Dendritic cell treated with granulocyte-macrophage colony-stimulating factor and Interleukin-4, amounts not matched to agents 40 ng/mL and 50 ng/mL, for 4 days (primary cell): ENCODE measurements around the gene DAB1.

ENCODE experiments used
- H3K27ac Mint-ChIP-seq: one replicate; pipeline ENCODE4 v1.8.0; 2022; ENCODE audit warnings: mild to moderate bottlenecking, mixed read lengths
- H3K27me3 Mint-ChIP-seq: one replicate; pipeline ENCODE4 v1.8.0; 2022; ENCODE audit warnings: mild to moderate bottlenecking, mixed read lengths
- H3K36me3 Mint-ChIP-seq: one replicate; pipeline ENCODE4 v1.8.0; 2022; ENCODE audit warnings: low read depth, mixed read lengths
- H3K4me1 Mint-ChIP-seq: one replicate; pipeline ENCODE4 v1.8.0; 2022; ENCODE audit warnings: low read depth, mixed read lengths
- H3K4me3 Mint-ChIP-seq: one replicate; pipeline ENCODE4 v1.8.0; 2022; ENCODE audit warnings: mild to moderate bottlenecking, moderate library complexity, mixed read lengths
- H3K9me3 Mint-ChIP-seq: one replicate; pipeline ENCODE4 v1.8.0; 2022; ENCODE audit warnings: mixed read lengths
- intact Hi-C: fragments of 100-400 bp; cut with micrococcal nuclease; formaldehyde crosslinking; loops from one replicate; pipeline ENCODE4 v1.15.0; 2022

DAB1 gene

DNA sequence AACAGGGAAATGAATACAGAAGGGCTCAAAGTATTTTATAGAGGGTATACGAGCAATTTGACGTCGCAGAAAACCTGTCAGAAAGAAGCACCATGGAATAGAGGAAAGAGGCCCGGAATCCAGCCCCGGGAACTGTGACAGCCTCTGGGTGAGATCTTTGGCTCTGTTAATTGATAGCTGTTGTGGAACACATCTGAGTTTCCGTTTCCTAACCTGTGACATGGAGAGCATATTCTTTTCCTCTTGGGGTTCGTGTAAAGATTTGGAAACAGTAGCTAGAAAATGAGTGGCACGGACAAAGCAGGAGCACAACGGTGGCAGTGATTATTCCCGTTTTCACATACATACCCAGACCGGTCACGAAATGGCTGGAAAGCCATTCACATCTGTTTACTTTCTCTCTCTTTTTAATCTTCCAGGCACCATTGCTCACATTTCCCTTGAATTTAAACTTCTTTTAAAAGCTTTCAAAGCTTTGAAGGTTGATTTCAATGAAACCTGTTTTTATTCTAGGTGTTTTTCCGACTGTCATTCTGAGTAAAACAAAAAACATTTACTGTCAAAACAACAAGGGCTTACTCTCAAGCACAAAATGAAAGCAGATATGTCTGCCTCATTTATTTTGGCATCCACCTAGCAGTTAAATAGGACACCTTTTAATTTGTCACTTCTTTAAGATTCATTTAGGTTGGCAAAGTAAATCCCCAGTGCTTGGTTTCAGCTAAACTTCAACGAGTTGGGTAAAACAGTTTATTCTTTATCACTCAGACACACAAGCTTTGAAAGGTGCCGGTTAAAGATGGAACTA lies 431.3 kb downstream of the DAB1 start:
- H3K27me3 Mint-ChIP-seq, result no peaks in the 10 kb centered on the region
- no peaks in the 10 kb centered on the region for H3K36me3 Mint-ChIP-seq
- no peak overlapping the region for H3K27ac Mint-ChIP-seq
- no peaks in the 10 kb centered on the region for H3K9me3 Mint-ChIP-seq
- no peak overlapping the region for H3K4me3 Mint-ChIP-seq
- no peaks in the 10 kb centered on the region for H3K4me1 Mint-ChIP-seq
- intact Hi-C loops, result no loop called here

DNA sequence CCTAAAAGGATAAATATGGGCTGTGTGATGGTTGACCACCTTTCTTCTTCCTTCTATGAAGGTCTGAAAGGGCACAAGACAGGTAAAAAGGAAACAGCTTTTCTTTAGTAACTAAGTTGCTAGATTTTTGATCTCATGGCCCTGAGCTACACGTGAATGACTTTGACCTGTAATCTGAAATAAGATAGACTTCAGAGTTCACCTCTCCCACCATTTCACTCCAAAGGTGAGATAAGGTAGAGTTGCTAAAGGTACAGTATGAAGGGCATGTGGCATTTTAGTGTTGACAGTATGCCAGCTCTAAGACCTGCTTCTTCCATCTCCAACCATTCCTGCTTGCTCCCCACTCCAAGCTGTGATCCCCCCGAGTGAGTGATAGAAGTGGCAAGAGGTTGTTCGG lies 432.3 kb downstream of the DAB1 start:
- Mint-ChIP-seq H3K27me3 (no peaks in the 10 kb centered on the region), H3K4me3 (no peak overlapping the region), H3K36me3 (no peaks in the 10 kb centered on the region), H3K4me1 (no peaks in the 10 kb centered on the region), H3K27ac (no peak overlapping the region), H3K9me3 (no peaks in the 10 kb centered on the region)
- intact Hi-C loops, result no loop called here

- no peak overlapping the region for H3K4me3 Mint-ChIP-seq
- H3K27me3 Mint-ChIP-seq, result no peaks in the 10 kb centered on the region
- no peak overlapping the region for H3K27ac Mint-ChIP-seq
- intact Hi-C loops, result no loop called here
- H3K9me3 Mint-ChIP-seq, result no peaks in the 10 kb centered on the region
- H3K4me1 Mint-ChIP-seq, result no peaks in the 10 kb centered on the region
- no peaks in the 10 kb centered on the region for H3K36me3 Mint-ChIP-seq
These were observed 437.5 kb downstream of the DAB1 start for GRCh38 chr1:56986397-56986796.

DNA sequence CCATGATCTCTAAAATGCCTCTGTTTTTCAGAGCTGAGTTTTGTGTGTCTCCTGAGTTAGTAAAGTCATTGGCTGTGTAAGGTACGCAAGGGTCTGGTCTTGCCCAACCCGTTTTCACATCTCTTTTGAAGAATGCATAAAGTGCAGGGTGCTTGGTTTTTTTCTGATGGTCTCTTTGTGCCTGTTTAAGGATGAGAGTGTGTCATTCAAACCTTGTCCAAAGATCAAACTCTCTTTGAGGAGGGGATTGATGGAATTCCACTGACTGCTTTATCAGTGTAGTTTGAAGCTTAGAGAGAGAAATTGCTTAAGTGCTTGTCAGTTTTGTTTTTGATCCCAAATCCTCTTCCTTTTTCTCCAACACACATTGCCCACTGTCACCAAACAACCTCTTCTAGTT lies 438.0 kb downstream of the DAB1 start:
- H3K27me3 Mint-ChIP-seq, result no peaks in the 10 kb centered on the region
- intact Hi-C loops, result no loop called here
- H3K4me1 Mint-ChIP-seq, result no peaks in the 10 kb centered on the region
- no peaks in the 10 kb centered on the region for H3K9me3 Mint-ChIP-seq
- no peak overlapping the region for H3K27ac Mint-ChIP-seq
- H3K4me3 Mint-ChIP-seq, result no peak overlapping the region
- H3K36me3 Mint-ChIP-seq, result no peaks in the 10 kb centered on the region

DNA sequence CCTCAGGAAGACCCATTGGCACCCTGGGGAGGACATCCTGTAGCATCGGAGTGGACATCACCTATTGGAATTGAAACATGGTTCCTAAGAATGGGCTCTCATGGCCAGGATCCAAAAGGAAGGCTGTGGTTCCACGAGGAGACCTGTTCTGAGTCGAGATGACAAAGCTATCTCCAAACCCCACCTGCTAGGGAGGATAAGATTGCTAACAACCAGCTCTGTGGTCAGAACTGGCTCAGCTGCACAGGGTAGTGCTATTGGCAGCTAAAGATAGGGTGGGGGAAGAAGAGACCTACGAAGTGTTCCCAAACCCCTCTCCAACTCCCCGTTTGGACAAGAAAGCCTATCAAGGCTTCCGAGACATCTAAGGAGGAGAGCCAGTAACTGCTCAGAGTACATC lies 440.4 kb downstream of the DAB1 start:
- Mint-ChIP-seq H3K27ac (no peak overlapping the region), H3K9me3 (no peaks in the 10 kb centered on the region)

GRCh38 chr1:56979986-56980755 lies 443.7 kb downstream of the DAB1 start:
- Mint-ChIP-seq H3K27me3 (no peaks in the 10 kb centered on the region), H3K9me3 (no peaks in the 10 kb centered on the region), H3K27ac (no peak overlapping the region), H3K4me3 (no peak overlapping the region), H3K4me1 (no peaks in the 10 kb centered on the region), H3K36me3 (no peaks in the 10 kb centered on the region)
- intact Hi-C loops, result no loop called here

More for the DNA sequence above, 440.4 kb downstream of the DAB1 start:
- Mint-ChIP-seq H3K4me3 (no peak overlapping the region), H3K36me3 (no peaks in the 10 kb centered on the region), H3K4me1 (no peaks in the 10 kb centered on the region), H3K27me3 (no peaks in the 10 kb centered on the region)
- intact Hi-C loops, result no loop called here

DNA sequence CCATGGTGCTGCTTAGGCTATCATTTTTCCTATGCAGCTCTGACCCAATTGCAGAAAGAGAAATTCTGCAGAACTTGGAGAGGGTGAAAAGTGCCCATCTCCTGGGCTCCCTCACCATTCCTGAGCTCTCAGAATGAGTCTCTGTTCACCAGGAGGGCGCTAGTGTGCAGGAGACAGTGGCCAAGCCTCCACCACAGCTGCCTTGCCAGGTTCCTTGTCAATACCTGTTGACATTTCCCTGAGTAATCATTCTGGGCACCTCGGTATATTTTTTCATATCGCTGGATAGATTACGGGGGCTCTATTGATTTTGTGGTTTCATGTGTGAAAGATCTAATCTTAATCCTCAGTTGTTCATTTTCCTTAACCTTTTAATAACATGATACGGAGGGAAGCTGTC lies 445.0 kb downstream of the DAB1 start:
- Mint-ChIP-seq H3K27ac (no peak overlapping the region), H3K36me3 (no peaks in the 10 kb centered on the region), H3K4me3 (no peak overlapping the region), H3K9me3 (no peaks in the 10 kb centered on the region), H3K27me3 (no peaks in the 10 kb centered on the region), H3K4me1 (no peaks in the 10 kb centered on the region)
- intact Hi-C loops, result no loop called here

DNA sequence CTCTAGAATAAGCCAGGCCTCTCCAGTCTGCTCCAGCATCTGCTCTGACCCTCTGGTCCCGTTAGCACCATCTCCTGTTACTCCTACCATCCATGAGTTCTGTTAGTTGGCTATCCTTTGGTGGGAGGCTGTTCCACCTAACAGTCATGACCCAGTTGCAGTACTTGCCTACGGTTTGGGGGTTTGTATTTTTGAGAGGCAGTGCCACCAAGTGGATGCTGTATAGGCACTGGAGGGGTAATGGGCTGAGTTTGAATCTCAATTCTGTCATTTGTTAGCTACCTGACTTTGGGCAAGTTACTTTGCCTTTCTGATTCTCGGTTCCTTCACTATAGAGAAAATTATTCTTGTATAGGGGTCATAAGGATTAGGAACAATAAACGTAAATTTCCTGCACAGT lies 445.9 kb downstream of the DAB1 start:
- Mint-ChIP-seq H3K4me1 (no peaks in the 10 kb centered on the region), H3K27me3 (no peaks in the 10 kb centered on the region), H3K36me3 (no peaks in the 10 kb centered on the region), H3K9me3 (no peaks in the 10 kb centered on the region), H3K4me3 (no peak overlapping the region), H3K27ac (no peak overlapping the region)
- intact Hi-C loops, result no loop called here

- Mint-ChIP-seq H3K4me3 (no peak overlapping the region), H3K27me3 (no peaks in the 10 kb centered on the region), H3K4me1 (no peaks in the 10 kb centered on the region), H3K9me3 (no peaks in the 10 kb centered on the region), H3K36me3 (no peaks in the 10 kb centered on the region), H3K27ac (no peak overlapping the region)
- intact Hi-C loops, result no loop called here
These were observed 448.4 kb downstream of the DAB1 start for GRCh38 chr1:56975446-56975845.

DNA sequence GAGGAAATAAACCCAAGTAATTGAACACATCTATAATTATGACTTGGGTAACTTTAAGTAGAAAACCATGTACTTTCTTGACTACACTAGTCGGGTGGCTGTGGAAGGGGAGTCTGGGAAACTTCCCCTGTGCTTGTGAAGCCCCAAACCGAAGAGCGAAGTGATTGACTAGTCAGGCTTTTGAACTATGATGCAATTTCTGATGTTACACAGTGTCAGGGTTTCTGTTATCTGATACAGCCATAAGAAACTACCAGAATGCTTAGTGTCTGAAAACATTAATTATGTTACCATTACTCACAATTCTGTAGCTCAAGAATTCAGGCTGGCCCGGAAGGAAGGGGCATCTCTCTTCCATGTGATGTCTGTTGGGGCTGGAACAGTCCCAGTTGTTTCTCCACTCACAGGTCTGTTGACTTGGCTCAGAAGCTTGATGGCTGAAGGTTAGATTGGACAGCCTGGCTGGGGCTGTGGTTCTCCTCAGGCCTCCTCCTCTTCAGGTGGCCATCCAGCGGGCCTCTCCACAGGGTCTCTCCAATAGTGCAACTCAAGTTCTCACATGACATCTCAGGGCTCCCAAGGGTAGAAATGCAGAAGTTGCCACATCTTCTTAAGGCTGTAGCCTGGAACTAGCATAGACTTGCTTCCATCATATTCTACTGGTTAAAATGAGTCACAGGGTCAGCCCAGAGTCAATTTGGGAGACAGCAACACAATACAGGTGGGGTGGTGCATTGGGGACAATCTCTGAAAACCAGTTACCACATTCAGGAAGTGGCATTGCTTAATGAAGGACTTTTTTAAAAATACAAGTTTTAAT lies 449.7 kb downstream of the DAB1 start:
- Mint-ChIP-seq H3K4me1 (no peaks in the 10 kb centered on the region), H3K27me3 (no peaks in the 10 kb centered on the region), H3K9me3 (no peaks in the 10 kb centered on the region), H3K4me3 (no peak overlapping the region), H3K27ac (no peak overlapping the region), H3K36me3 (no peaks in the 10 kb centered on the region)
- intact Hi-C loops, result no loop called here

DNA sequence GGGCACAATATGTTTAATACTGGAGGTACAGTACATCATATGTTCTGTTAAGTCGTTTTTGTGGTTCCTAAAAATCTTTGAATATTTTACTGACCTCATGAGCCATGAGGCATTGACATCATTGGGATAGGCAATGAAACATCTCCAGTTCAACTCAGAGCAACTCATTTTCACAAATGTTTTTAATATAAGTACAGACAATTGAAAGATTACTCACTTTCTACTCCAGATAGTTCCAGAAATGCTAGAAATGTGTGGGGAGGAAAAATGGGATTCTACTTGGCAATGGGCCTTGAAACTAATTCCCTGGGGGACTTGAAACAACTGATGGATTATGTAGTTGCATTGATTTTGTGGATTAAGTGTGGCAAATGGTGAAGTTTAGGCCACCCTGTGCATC lies 450.9 kb downstream of the DAB1 start:
- no peaks in the 10 kb centered on the region for H3K4me1 Mint-ChIP-seq
- no peaks in the 10 kb centered on the region for H3K27me3 Mint-ChIP-seq
- no peak overlapping the region for H3K27ac Mint-ChIP-seq
- H3K4me3 Mint-ChIP-seq, result no peak overlapping the region
- H3K36me3 Mint-ChIP-seq, result no peaks in the 10 kb centered on the region
- intact Hi-C loops, result no loop called here
- no peaks in the 10 kb centered on the region for H3K9me3 Mint-ChIP-seq

- no peaks in the 10 kb centered on the region for H3K27me3 Mint-ChIP-seq
- no peaks in the 10 kb centered on the region for H3K9me3 Mint-ChIP-seq
- no peak overlapping the region for H3K4me3 Mint-ChIP-seq
- no peaks in the 10 kb centered on the region for H3K36me3 Mint-ChIP-seq
- intact Hi-C loops, result no loop called here
- no peak overlapping the region for H3K27ac Mint-ChIP-seq
- no peaks in the 10 kb centered on the region for H3K4me1 Mint-ChIP-seq
These were observed 453.6 kb downstream of the DAB1 start for GRCh38 chr1:56970280-56970679.

GRCh38 chr1:56968878-56969495 lies 454.9 kb downstream of the DAB1 start:
- no peaks in the 10 kb centered on the region for H3K9me3 Mint-ChIP-seq
- no peak overlapping the region for H3K4me3 Mint-ChIP-seq
- H3K27me3 Mint-ChIP-seq, result no peaks in the 10 kb centered on the region
- intact Hi-C loops, result loop anchor here (1.0 kb wide), 1 partner anchor 137 kb away; no protein-coding TSS in a partner anchor
- H3K36me3 Mint-ChIP-seq, result no peaks in the 10 kb centered on the region
- no peak overlapping the region for H3K27ac Mint-ChIP-seq
- H3K4me1 Mint-ChIP-seq, result no peaks in the 10 kb centered on the region
